Heart left ventricle (tissue), 16 donors: ENCODE data around the gene NUSAP1. TPM values are rescaled to one million over a fixed set of nuclear protein-coding genes. Genes with fewer than 3 reads are reported as not detected.
"Not testable (repeated sequence)": the region's sequence is repeated elsewhere in the genome, so short reads cannot be mapped to it uniquely, and the experiment has no call there.

Experiments used
- ATAC-seq, 4 donors: fragments of 200-7000 bp; cut with Tn5 transposase; one replicate each; pipeline ENCODE4 v1.9.1; 2020 to 2022; ENCODE audit warnings: moderate library complexity in 4 of 4, mild to moderate bottlenecking in 3 of 4, moderate number of reproducible peaks in 1 of 4
- DNase-seq, 5 donors: peaks; one replicate each; pipeline ENCODE4 v3.0.0-alpha.2; 2020
- H3K27ac ChIP-seq, 12 donors: fragments of 200-600 bp; sonication (generic) in 4 of 12; one replicate each; pipeline versions ENCODE4 v1.5.0 to v1.8.0; 2016 to 2022; ENCODE audit warnings: mild to moderate bottlenecking in 2 of 12
- H3K27me3 ChIP-seq, 9 donors: fragments of 200-600 bp; sonication (generic) in 2 of 9; one replicate each; pipeline versions ENCODE4 v1.5.1 to v1.8.0; 2016 to 2022; ENCODE audit warnings: mild to moderate bottlenecking in 3 of 9
- H3K36me3 ChIP-seq, 9 donors: fragments of 200-600 bp; sonication (generic) in 2 of 9; one replicate each; pipeline versions ENCODE4 v1.5.0 to v1.8.0; 2018 to 2022; ENCODE audit warnings: mild to moderate bottlenecking in 2 of 9
- H3K4me1 ChIP-seq, 12 donors: fragments of 200-600 bp; sonication (generic) in 4 of 12; one replicate each; pipeline versions ENCODE4 v1.5.0 to v1.8.0; 2016 to 2022; ENCODE audit warnings: mild to moderate bottlenecking in 3 of 12
- H3K4me3 ChIP-seq, 12 donors: fragments of 200-600 bp; sonication (generic) in 4 of 12; one replicate each; pipeline versions ENCODE4 v1.5.0 to v1.8.0; 2017 to 2022; ENCODE audit warnings: mild to moderate bottlenecking in 9 of 12, moderate library complexity in 4 of 12
- H3K9me3 ChIP-seq, 12 donors: fragments of 200-600 bp; sonication (generic) in 4 of 12; one replicate each; pipeline versions ENCODE4 v1.5.0 to v1.8.0; 2016 to 2022; ENCODE audit warnings: mild to moderate bottlenecking in 1 of 12
- CTCF ChIP-seq, 12 donors: fragments of 200-600 bp; sonication (generic) in 4 of 12; IDR thresholded peaks; one replicate each; pipeline versions ENCODE4 v1.5.0 to v1.8.0; 2018 to 2022; ENCODE audit warnings: antibody characterized with exemption in 12 of 12, mild to moderate bottlenecking in 5 of 12
- POLR2A ChIP-seq, 2 donors: fragments of 450-650 bp; IDR thresholded peaks; one replicate each; pipeline ENCODE4 v1.6.1; 2017; ENCODE audit warnings: antibody characterized with exemption in 2 of 2, mild to moderate bottlenecking in 2 of 2, moderate library complexity in 2 of 2
- WGBS, 4 donors: extraction: QIAGEN DNeasy Blood & Tissue Kit in 2 of 4; methylation state at CpG; one replicate each; pipeline versions ENCODE4 v1.1.5 to v1.1.7; 2013 to 2018; 5-methylcytosine and 5-hydroxymethylcytosine counted together
- intact Hi-C, 10 donors: fragments of 100-400 bp; cut with DNase I; formaldehyde crosslinking; loops; one replicate each; pipeline versions ENCODE4 v1.11.1 to v1.14.2; 2022
- long read RNA-seq, 3 donors: library from polyadenylated mRNA; unstranded; transcript quantifications; one replicate each; pipeline ENCODE4 v2.0.0, GENCODE V29; 2020 to 2021
- polyA plus RNA-seq, 2 donors: library from polyadenylated mRNA; stranded (reverse); fragments of 200-250 nt; gene quantifications; one replicate each; pipeline ENCODE4 v1.2.3, GENCODE V29; 2013
- total RNA-seq, 9 donors: library from RNA; depleted of rRNA in 2 of 9; stranded (reverse); fragments of >200 nt in 2 of 9; fragmentation: NEBNext Ultra II Directional in 3 of 9; extraction: Animal tissue kit (Norgen Biotek cat#: 25700) in 3 of 9; gene quantifications; one replicate each; pipeline versions ENCODE4 v1.1.0 to v1.2.4, GENCODE V29; 2016 to 2023
- donor health status: ischemic (EF 13 %, LVEDD 7.1; RV severe dilation, severe dysfunction).
- donor health status: healthy with polysubstance abuse.
- donor health status: DM: no; HTN: yes; CAD: no.
- donor health status: DM: no; HTN: no; CAD: no.
- donor health status: ischemic (EF 25% LVEDD 6.9; RV normal size, moderate dysfunction).
- donor health status: ischemic (EF 25% LVEDD 5.7; RV mildly dilated, moderate dysfunction).
- donor health status: healthy.
- donor health status: DM: yes; HTN: yes; CAD: no.
- donor health status: ischemic (EF 35%, LVEDD 5.7; RV mildly dilated, moderate dysfunction).
- donor health status: nonischemic (EF 11% LVEDD 7.7; RV severe dilation, severe dysfunction).
- donor health status: DM: yes; HTN: yes; CAD: no.
- donor health status: PGD.
- donor health status: ischemic (EF 29% LVEDD 5.4; RV normal size, mild dysfunction).
- donor health status: nonischemic (EF 23%, LVEDD 6.1; RV moderate dilation, normal function).

Gene NUSAP1, protein sequence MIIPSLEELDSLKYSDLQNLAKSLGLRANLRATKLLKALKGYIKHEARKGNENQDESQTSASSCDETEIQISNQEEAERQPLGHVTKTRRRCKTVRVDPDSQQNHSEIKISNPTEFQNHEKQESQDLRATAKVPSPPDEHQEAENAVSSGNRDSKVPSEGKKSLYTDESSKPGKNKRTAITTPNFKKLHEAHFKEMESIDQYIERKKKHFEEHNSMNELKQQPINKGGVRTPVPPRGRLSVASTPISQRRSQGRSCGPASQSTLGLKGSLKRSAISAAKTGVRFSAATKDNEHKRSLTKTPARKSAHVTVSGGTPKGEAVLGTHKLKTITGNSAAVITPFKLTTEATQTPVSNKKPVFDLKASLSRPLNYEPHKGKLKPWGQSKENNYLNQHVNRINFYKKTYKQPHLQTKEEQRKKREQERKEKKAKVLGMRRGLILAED
- total RNA-seq (10 to 100 TPM in 1 of 9 donors, 1 to 10 TPM in 5, under 1 TPM in 3; 0.50 to 23.1 (median 1.1) TPM), polyA plus RNA-seq (1 to 10 TPM in 1 of 2 donors, under 1 TPM in 1; 0.23 to 1.2 TPM)
- long read RNA-seq, donor 1, partial matches to known transcripts = 0 of 3 reads
- long read RNA-seq, donor 1, other reads (novel, unspliced or antisense) = 2 of 3 reads
- long read RNA-seq, donor 2, partial matches to known transcripts = 0 of 1 reads
- long read RNA-seq, donor 2, other reads (novel, unspliced or antisense) = 0 of 1 reads
- long read RNA-seq, donor 3, partial matches to known transcripts = 0 of 1 reads
- long read RNA-seq, donor 3, other reads (novel, unspliced or antisense) = 0 of 1 reads

DNA sequence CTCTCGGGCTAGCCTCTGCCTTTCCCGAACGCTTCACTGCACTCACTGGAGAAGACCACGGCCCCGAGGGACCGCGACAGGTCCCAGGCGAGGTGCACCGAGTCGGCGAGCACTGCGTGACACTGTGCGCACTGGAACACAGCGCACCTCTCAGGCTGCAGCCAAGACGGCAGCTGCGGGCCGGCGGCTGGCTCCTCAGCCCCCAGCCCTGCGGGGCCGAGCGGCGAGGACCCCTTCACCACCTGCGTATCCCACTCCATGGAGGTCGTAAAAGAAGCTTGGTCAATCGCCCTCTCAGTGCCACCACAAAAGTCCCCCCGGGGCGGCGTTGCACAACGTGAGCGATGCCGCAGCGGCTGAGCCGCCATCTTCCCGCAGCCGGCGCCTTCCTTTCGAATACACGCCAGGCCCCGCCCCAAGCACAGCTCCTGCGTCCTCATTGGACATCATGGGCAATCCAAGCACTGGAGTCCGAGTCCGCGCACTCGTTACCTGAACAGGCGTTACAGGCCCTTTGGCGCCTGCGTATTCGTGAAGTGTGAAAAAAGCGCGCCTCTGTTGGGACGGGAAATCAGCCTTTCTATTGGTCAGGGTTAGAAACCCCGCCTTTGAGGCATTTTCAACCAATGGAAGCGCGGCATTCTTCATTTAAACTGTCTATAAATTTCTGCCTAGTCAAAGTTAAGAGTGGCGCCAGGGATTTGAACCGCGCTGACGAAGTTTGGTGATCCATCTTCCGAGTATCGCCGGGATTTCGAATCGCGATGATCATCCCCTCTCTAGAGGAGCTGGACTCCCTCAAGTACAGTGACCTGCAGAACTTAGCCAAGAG, at the start of gene NUSAP1, which contains the start of gene OIP5:
NUSAP1 (plus strand) TSS at position 688 of the 832 bp plus-strand sequence; CDS start at position 765, 77 bp downstream.
OIP5 (minus strand) TSS at position 398 of the 832 bp plus-strand sequence; CDS start at position 368, 30 bp downstream.
- TF ChIP-seq POLR2A (IDR thresholded peaks at IDR 0.05) (peak in 1 of 2 donors; percentile 39), CTCF (IDR thresholded peaks at IDR 0.05) (peak in 8 of 12 donors; percentile 7 to 74 (median 46))
- H3K4me3 ChIP-seq = peak within 1 kb of the TSS; percentile 67 to 98 (median 84)
- peaks cover 0 to 28% (median 9%) of the 10 kb centered on the region in 12 donors for H3K4me1 ChIP-seq
- intact Hi-C loops = loop anchor here in 1 of 10 donors (5.0 to 10.0 kb wide), 2 partner anchors 50 to 428 kb away; no protein-coding TSS in a partner anchor
- H3K27ac ChIP-seq = peak within 1 kb of the TSS in 9 of 12 donors; percentile 14 to 76 (median 59)
- no peaks in the 10 kb centered on the region for H3K36me3 ChIP-seq
- DNase-seq (peak; percentile 95 to 99 (median 98)), ATAC-seq (peak; percentile 99 to 100 (median 100))
- WGBS, 4 donors = 0 to 1% (median 0%) methylated on average over 44 to 64 of the region's 64 CpGs
- no peaks in the 10 kb centered on the region for H3K27me3 ChIP-seq
- H3K9me3 ChIP-seq = no peaks in the 10 kb centered on the region

DNA sequence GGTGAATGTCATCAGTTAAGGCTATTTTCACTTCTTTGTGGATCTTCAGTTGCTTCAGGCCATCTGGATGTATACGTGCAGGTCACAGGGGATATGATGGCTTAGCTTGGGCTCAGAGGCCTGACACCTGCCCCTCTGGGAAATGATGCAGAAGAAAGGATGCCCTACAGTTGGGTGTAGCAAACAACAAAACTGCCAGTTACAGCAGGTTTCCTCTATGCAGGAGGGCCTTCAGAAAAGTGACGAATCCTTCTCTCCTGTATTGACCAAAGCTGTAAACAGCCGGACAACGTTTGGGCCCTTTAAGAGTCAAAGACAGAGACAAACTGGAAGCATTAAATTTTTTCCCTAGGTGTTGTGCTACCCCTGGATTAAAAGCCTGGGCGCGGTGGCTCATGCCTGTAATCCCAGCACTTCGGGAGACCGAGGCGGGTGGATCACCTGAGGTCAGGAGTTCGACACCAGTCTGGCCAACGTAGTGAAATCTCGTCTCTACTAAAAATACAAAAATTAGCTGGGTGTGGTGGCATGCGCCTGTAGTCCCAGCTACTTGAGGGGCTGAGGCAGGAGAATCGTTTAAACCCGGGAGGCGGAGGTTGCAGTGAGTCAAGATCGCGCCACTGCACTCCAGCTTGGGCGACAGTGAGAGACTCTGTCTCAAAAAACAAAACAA, 49.6 kb upstream of the NUSAP1 start:
- Histone ChIP-seq H3K4me3 (peak overlapping the region; percentile 52 to 99 (median 87)), H3K36me3 (peaks cover 0 to 51% (median 47%) of the 10 kb centered on the region in 9 donors), H3K27ac (peak overlapping the region; percentile 26 to 99 (median 94)), H3K4me1 (peaks cover 0 to 39% (median 22%) of the 10 kb centered on the region in 12 donors)
- not testable (repeated sequence) for DNase-seq, H3K27me3 ChIP-seq, ATAC-seq, H3K9me3 ChIP-seq
- intact Hi-C loops = loop anchor here in 8 of 10 donors (2.0 to 10.0 kb wide), 5 partner anchors 48 to 1238 kb away; partner anchors contain the start of genes CHP1 (in 7 of the 8), EXD1 (in 7 of the 8), NUSAP1 (in 1 of the 8) and OIP5 (in 1 of the 8)
- 30 to 40% (median 35%) methylated on average over 19 of the region's 19 CpGs for WGBS, 4 donors

GRCh38 chr15:41283653-41284426, 48.8 kb upstream of the NUSAP1 start:
- Histone ChIP-seq H3K27ac (peak overlapping the region; percentile 83 to 99 (median 94)), H3K4me3 (peak overlapping the region; percentile 52 to 99 (median 87)), H3K27me3 (no peaks in the 10 kb centered on the region), H3K4me1 (peaks cover 3 to 47% (median 29%) of the 10 kb centered on the region in 12 donors), H3K9me3 (no peaks in the 10 kb centered on the region), H3K36me3 (peaks cover 0 to 53% (median 49%) of the 10 kb centered on the region in 9 donors)
- 0 to 1% (median 0%) methylated on average over 37 to 61 of the region's 61 CpGs for WGBS, 4 donors
- peak; percentile 98 to 99 (median 99) for DNase-seq
- no peak for TF ChIP-seq CTCF (IDR thresholded peaks at IDR 0.05)
- TF ChIP-seq POLR2A (IDR thresholded peaks at IDR 0.05) = peak; percentile 64 to 94
- ATAC-seq = peak; percentile 99 to 100 (median 100)
- intact Hi-C loops = loop anchor here in 8 of 10 donors (1.0 to 10.0 kb wide), 6 partner anchors 48 to 1239 kb away; partner anchors contain the start of genes CHP1 (in 8 of the 8), EXD1 (in 7 of the 8), NUSAP1 (in 1 of the 8) and OIP5 (in 1 of the 8)
